Measurements from ENCODE around the gene SNRPF.

GRCh38 chr12:95884998-95885397, 26.2 kb downstream of the SNRPF start:
- TF ChIP-seq, protein P1, sequence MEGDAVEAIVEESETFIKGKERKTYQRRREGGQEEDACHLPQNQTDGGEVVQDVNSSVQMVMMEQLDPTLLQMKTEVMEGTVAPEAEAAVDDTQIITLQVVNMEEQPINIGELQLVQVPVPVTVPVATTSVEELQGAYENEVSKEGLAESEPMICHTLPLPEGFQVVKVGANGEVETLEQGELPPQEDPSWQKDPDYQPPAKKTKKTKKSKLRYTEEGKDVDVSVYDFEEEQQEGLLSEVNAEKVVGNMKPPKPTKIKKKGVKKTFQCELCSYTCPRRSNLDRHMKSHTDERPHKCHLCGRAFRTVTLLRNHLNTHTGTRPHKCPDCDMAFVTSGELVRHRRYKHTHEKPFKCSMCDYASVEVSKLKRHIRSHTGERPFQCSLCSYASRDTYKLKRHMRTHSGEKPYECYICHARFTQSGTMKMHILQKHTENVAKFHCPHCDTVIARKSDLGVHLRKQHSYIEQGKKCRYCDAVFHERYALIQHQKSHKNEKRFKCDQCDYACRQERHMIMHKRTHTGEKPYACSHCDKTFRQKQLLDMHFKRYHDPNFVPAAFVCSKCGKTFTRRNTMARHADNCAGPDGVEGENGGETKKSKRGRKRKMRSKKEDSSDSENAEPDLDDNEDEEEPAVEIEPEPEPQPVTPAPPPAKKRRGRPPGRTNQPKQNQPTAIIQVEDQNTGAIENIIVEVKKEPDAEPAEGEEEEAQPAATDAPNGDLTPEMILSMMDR (IDR thresholded peaks at IDR 0.05): no peak
- TF ChIP-seq POLR2A (IDR thresholded peaks at IDR 0.05) (no peak), EP300 (IDR thresholded peaks at IDR 0.05) (no peak)
